Adrenal gland (tissue), 5 donors: ENCODE results near the gene MFAP2.

Source experiments
- POLR2A ChIP-seq, 2 donors: fragments of 450-650 bp; IDR thresholded peaks; one replicate each; pipeline ENCODE4 v1.6.1; 2017; ENCODE audit warnings: antibody characterized with exemption in 2 of 2, mild to moderate bottlenecking in 2 of 2, moderate library complexity in 1 of 2
- TF ChIP-seq, protein P1 (sequence below), 6 experiments: fragments of 450-650 bp in 4 of 6; fragments of 200-600 bp in 2 of 6; sonication (generic) in 1 of 6; IDR thresholded peaks; 1 replicate in 5 of 6; 2 replicates in 1 of 6; pipeline versions ENCODE4 v1.5.1 to v1.8.0; 2016 to 2021; ENCODE audit warnings: antibody characterized with exemption in 6 of 6, mild to moderate bottlenecking in 2 of 6, moderate library complexity in 1 of 6
- donor health status: DM: no; HTN: no; CAD: no.

DNA sequence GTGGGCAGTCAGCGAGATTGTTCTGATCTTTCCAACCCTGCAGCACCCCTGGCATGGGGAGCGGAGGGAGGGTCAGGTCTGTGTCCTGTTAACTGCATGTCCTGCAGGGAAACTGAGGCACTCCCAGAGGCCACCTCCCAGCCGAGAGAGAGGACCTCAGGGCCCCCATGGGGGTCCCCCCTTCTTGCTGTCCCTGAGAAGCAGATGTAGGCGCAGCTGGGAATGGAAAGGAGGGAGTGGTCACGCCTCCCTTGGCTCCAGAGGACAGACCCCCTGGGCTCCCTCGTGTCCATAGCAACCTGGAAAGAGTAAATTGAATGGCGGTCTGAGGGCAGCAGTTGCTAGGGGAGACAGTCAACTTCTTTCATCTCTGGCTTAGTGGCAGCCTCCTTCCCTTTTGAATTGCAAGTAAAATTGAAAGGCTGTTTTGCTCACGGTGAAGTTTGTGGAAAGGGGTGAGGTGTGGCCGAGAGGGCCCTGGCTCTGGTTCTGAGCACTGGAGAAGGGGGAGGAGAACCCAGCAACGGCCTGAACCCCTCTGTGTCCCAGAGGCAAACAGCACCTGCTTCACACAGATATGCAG lies 53.8 kb downstream of the MFAP2 start:
- no peak for TF ChIP-seq POLR2A (IDR thresholded peaks at IDR 0.05)
- TF ChIP-seq, protein P1, sequence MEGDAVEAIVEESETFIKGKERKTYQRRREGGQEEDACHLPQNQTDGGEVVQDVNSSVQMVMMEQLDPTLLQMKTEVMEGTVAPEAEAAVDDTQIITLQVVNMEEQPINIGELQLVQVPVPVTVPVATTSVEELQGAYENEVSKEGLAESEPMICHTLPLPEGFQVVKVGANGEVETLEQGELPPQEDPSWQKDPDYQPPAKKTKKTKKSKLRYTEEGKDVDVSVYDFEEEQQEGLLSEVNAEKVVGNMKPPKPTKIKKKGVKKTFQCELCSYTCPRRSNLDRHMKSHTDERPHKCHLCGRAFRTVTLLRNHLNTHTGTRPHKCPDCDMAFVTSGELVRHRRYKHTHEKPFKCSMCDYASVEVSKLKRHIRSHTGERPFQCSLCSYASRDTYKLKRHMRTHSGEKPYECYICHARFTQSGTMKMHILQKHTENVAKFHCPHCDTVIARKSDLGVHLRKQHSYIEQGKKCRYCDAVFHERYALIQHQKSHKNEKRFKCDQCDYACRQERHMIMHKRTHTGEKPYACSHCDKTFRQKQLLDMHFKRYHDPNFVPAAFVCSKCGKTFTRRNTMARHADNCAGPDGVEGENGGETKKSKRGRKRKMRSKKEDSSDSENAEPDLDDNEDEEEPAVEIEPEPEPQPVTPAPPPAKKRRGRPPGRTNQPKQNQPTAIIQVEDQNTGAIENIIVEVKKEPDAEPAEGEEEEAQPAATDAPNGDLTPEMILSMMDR (IDR thresholded peaks at IDR 0.05) = no peak
